H1 (cell line): Measurements from ENCODE around the gene FPR2. TPM values are rescaled to one million over a fixed set of nuclear protein-coding genes. Genes with fewer than 3 reads are reported as not detected.

Experiments used
- CTCF ChIA-PET: fragments of 300-600 bp; sonication (Branson Sonifier 250); formaldehyde crosslinking; loops from one replicate; lab custom pipeline; 2021; ENCODE audit not compliant: partially characterized antibody; lab: Charles Lee
- POLR2A ChIA-PET: fragments of 300-600 bp; sonication (Branson Sonifier 250); formaldehyde crosslinking; loops from one replicate; lab custom pipeline; 2021; ENCODE audit warnings: inconsistent platforms; ENCODE audit not compliant: partially characterized antibody; lab: Charles Lee
- DNase-seq, 2 experiments: peaks; one replicate each; pipeline versions ENCODE4 v3.0.0 to v3.0.0-alpha.2; 2010 to 2022; ENCODE audit warnings: low spot score in 2 of 2, low read depth in 1 of 2, mixed read lengths in 1 of 2
- FAIRE-seq: peaks from 2 replicates; lab custom pipeline; 2011; peaks lifted over from hg19 to GRCh38; lab: Jason Lieb, UNC
- H2AFZ ChIP-seq: 2 replicates; pipeline ENCODE4 v1.8.1; 2012; ENCODE audit warnings: low read length, inconsistent platforms
- H2AK5ac ChIP-seq: 2 replicates; pipeline ENCODE4 v1.6.1; 2013; ENCODE audit warnings: low read depth, low read length
- H2BK120ac ChIP-seq: replicated peaks from 2 replicates; pipeline ENCODE3; 2013; ENCODE audit warnings: low read depth, low read length, inconsistent platforms
- H2BK12ac ChIP-seq: 2 replicates; pipeline ENCODE4 v1.6.1; 2013; ENCODE audit warnings: low read depth, low read length
- H2BK15ac ChIP-seq: 2 replicates; pipeline ENCODE4 v1.6.1; 2013; ENCODE audit warnings: low read length
- H2BK20ac ChIP-seq: 2 replicates; pipeline ENCODE4 v1.6.1; 2013; ENCODE audit warnings: low read length
- H2BK5ac ChIP-seq: 2 replicates; pipeline ENCODE4 v1.6.1; 2013; ENCODE audit warnings: low read depth, low read length
- H3K14ac ChIP-seq: 2 replicates; pipeline ENCODE4 v1.6.1; 2013; ENCODE audit warnings: inconsistent platforms; ENCODE audit not compliant: insufficient read length
- H3K18ac ChIP-seq: 2 replicates; pipeline ENCODE4 v1.6.1; 2013; ENCODE audit warnings: low read length; ENCODE audit errors: extremely low read depth
- H3K23ac ChIP-seq: 2 replicates; pipeline ENCODE4 v1.6.1; 2013; ENCODE audit warnings: inconsistent platforms; ENCODE audit not compliant: insufficient read length
- H3K23me2 ChIP-seq: 2 replicates; pipeline ENCODE4 v1.6.1; 2013; ENCODE audit warnings: low read depth, low read length
- H3K27ac ChIP-seq: 2 replicates; pipeline ENCODE4 v1.6.1; 2011; ENCODE audit warnings: low read depth, low read length, inconsistent platforms
- H3K27me3 ChIP-seq, 4 experiments: replicated peaks in 1 of 4; 1 replicate in 1 of 4; 2 replicates in 3 of 4; pipeline versions ENCODE4 v1.6.1 to v1.8.1; 2011 to 2013; ENCODE audit warnings: low read length in 3 of 4, mild to moderate bottlenecking in 3 of 4, inconsistent platforms in 2 of 4, mixed read lengths in 2 of 4, moderate library complexity in 1 of 4; ENCODE audit not compliant: control insufficient read depth in 3 of 4, insufficient read depth in 3 of 4; ENCODE audit errors: extremely low read depth in 1 of 4
- H3K36me3 ChIP-seq, 4 experiments: 2 replicates each; pipeline versions ENCODE4 v1.6.1 to v1.8.1; 2011 to 2013; ENCODE audit warnings: mild to moderate bottlenecking in 4 of 4, low read length in 3 of 4, moderate library complexity in 2 of 4, control low read depth in 1 of 4, inconsistent platforms in 1 of 4; ENCODE audit not compliant: insufficient read depth in 4 of 4, control insufficient read depth in 2 of 4
- H3K4ac ChIP-seq: replicated peaks from 2 replicates; pipeline ENCODE3; 2013; ENCODE audit warnings: low read length, low read depth, mixed read lengths, inconsistent platforms; ENCODE audit not compliant: insufficient read length
- H3K4me1 ChIP-seq, 4 experiments: replicated peaks in 1 of 4; 1 replicate in 1 of 4; 2 replicates in 3 of 4; pipeline versions ENCODE4 v1.6.1 to v1.8.1; 2011 to 2013; ENCODE audit warnings: low read length in 3 of 4, inconsistent platforms in 2 of 4, mixed read lengths in 1 of 4; ENCODE audit not compliant: insufficient read depth in 4 of 4, control insufficient read depth in 3 of 4
- H3K4me2 ChIP-seq, 2 experiments: 2 replicates each; pipeline versions ENCODE4 v1.6.1 to v1.8.1; 2011 to 2013; ENCODE audit warnings: low read depth in 2 of 2, low read length in 2 of 2, control low read depth in 1 of 2, inconsistent platforms in 1 of 2, mild to moderate bottlenecking in 1 of 2; ENCODE audit not compliant: insufficient read depth in 1 of 2
- H3K4me3 ChIP-seq, 4 experiments: fragments of 200-600, 300-600 bp in 1 of 4; sonication (generic), shearing (Covaris generic), sonication (Bioruptor Twin) in 1 of 4; 2 replicates each; pipeline versions ENCODE4 v1.5.1 to v1.8.1; 2011 to 2016; ENCODE audit warnings: low read length in 4 of 4, low read depth in 3 of 4, control low read depth in 2 of 4, inconsistent platforms in 2 of 4, mild to moderate bottlenecking in 2 of 4, mixed read lengths in 1 of 4, moderate library complexity in 1 of 4; ENCODE audit not compliant: insufficient read depth in 2 of 4; ENCODE audit errors: extremely low read depth in 1 of 4
- H3K56ac ChIP-seq: replicated peaks from 2 replicates; pipeline ENCODE3; 2013; ENCODE audit warnings: low read depth, mild to moderate bottlenecking, mixed read lengths, low read length, inconsistent platforms; ENCODE audit not compliant: insufficient read length
- H3K79me1 ChIP-seq: 2 replicates; pipeline ENCODE4 v1.6.1; 2013; ENCODE audit warnings: low read depth, low read length, control low read depth
- H3K79me2 ChIP-seq, 2 experiments: 2 replicates each; pipeline versions ENCODE4 v1.6.1 to v1.8.1; 2012 to 2013; ENCODE audit warnings: low read length in 2 of 2, mild to moderate bottlenecking in 2 of 2, inconsistent platforms in 1 of 2; ENCODE audit not compliant: insufficient read depth in 2 of 2, control insufficient read depth in 1 of 2
- H3K9ac ChIP-seq, 4 experiments: replicated peaks in 1 of 4; 1 replicate in 1 of 4; 2 replicates in 3 of 4; pipeline versions ENCODE4 v1.6.1 to v1.8.1; 2011 to 2013; ENCODE audit warnings: low read depth in 3 of 4, low read length in 3 of 4, control low read depth in 2 of 4, mild to moderate bottlenecking in 2 of 4, moderate library complexity in 2 of 4, inconsistent platforms in 1 of 4; ENCODE audit errors: extremely low read depth in 1 of 4
- H3K9me3 ChIP-seq, 2 experiments: 2 replicates each; pipeline versions ENCODE4 v1.6.1 to v1.8.1; 2012 to 2013; ENCODE audit warnings: mild to moderate bottlenecking in 2 of 2, moderate library complexity in 2 of 2, control low read depth in 1 of 2, inconsistent platforms in 1 of 2, low read depth in 1 of 2, low read length in 1 of 2, mixed read lengths in 1 of 2; ENCODE audit not compliant: insufficient read depth in 2 of 2
- H4K20me1 ChIP-seq, 2 experiments: replicated peaks in 1 of 2; 2 replicates each; pipeline versions ENCODE3 to v1.8.1; 2011 to 2013; ENCODE audit warnings: inconsistent platforms in 2 of 2, low read length in 2 of 2, mild to moderate bottlenecking in 1 of 2; ENCODE audit not compliant: insufficient read depth in 2 of 2, control insufficient read depth in 1 of 2
- H4K5ac ChIP-seq: 2 replicates; pipeline ENCODE4 v1.6.1; 2013; ENCODE audit warnings: low read length, low read depth, mixed read lengths, inconsistent platforms; ENCODE audit not compliant: insufficient read length
- H4K8ac ChIP-seq: 2 replicates; pipeline ENCODE4 v1.8.0; 2013; ENCODE audit warnings: mild to moderate bottlenecking, moderate library complexity, low read length, inconsistent platforms; ENCODE audit not compliant: insufficient read depth; ENCODE audit errors: extremely low read depth
- H4K91ac ChIP-seq: replicated peaks from 2 replicates; pipeline ENCODE3; 2013; ENCODE audit warnings: low read length, mixed read lengths, inconsistent platforms; ENCODE audit not compliant: insufficient read length
- CBX8 ChIP-seq: fragments of 300-800, 300-1000 bp; sonication (generic); IDR thresholded peaks from 2 replicates; pipeline ENCODE4 v1.7.1; 2016; ENCODE audit warnings: low read depth, low read length, borderline replicate concordance
- KDM4A ChIP-seq: IDR thresholded peaks from one replicate; pipeline ENCODE4 v1.7.1; 2012; ENCODE audit warnings: low read depth, mild to moderate bottlenecking, moderate library complexity, low read length, inconsistent platforms; ENCODE audit not compliant: severe bottlenecking
- POLR2A ChIP-seq, 2 experiments: IDR thresholded peaks; 1 replicate in 1 of 2; 2 replicates in 1 of 2; pipeline ENCODE4 v1.6.1; 2011; ENCODE audit warnings: low read depth in 2 of 2, low read length in 2 of 2, mild to moderate bottlenecking in 2 of 2; ENCODE audit errors: control extremely low read depth in 1 of 2
- WGBS, 2 experiments: shearing (Covaris generic) in 1 of 2; methylation state at CpG; one replicate each; pipeline versions ENCODE4 v1.1.6 to v1.1.7; 2013 to 2015; ENCODE audit warnings: low lambda C conversion rate in 2 of 2, mixed read lengths in 2 of 2, inconsistent platforms in 1 of 2, low coverage in 1 of 2, missing lambda C conversion rate in 1 of 2; ENCODE audit not compliant: insufficient replicate concordance in 2 of 2, insufficient coverage in 1 of 2, insufficient read length in 1 of 2; ENCODE audit errors: extremely low coverage in 1 of 2, missing lambda C conversion rate in 1 of 2; 5-methylcytosine and 5-hydroxymethylcytosine counted together
- polyA plus RNA-seq, 7 experiments: library from polyadenylated mRNA; depleted of rRNA in 3 of 7; stranded (reverse) in 5 of 7; unstranded in 2 of 7; fragments of >200 nt in 5 of 7; fragments of 200-250 nt in 2 of 7; gene quantifications; 1 replicate in 5 of 7; 2 replicates in 1 of 7; 4 replicates in 1 of 7; pipeline versions ENCODE4 v1.2.1 to v1.2.3, GENCODE V29; 2011 to 2013; ENCODE audit warnings: missing spikeins in 2 of 7, mixed read lengths in 2 of 7
- total RNA-seq: library from RNA; stranded (reverse); fragmentation: NEBNext Ultra II Directional; extraction: Animal tissue kit (Norgen Biotek cat#: 25700); gene quantifications from 2 replicates; pipeline ENCODE4 v1.2.1, GENCODE V29; 2021

The FPR2 gene
- total and polyA plus RNA-seq, 2 of the 8 experiments (the other 6 are each of a cell fraction or from before 2014, with no cell fraction given), result 0.17 TPM; not detected in 1

DNA sequence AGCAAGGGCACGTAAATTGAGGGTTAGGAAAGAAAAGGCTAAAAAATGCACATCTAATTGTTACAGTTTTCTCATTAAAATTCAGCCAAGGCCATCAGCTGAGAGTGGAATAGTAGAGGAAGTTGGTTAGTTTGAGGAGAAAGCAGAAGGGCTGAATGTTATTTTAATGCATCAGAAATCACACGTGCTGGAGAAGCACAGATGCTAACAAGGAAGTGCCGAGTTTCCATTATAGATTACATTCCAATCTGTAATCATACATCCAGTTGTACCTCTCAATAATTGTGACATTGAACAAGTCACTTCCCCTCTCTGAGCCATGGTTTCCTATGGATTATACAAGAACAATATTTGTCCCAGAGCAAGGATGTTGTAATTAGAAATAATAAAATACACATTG lies 59.0 kb downstream of the FPR2 start:
- no peak overlapping the region for H2BK15ac ChIP-seq

More for the DNA sequence above, 59.0 kb downstream of the FPR2 start:
- H3K4me1 ChIP-seq, result no peaks in the 10 kb centered on the region
- H3K79me1 ChIP-seq, result no peaks in the 10 kb centered on the region
- no peak overlapping the region for H4K91ac ChIP-seq
- no peaks in the 10 kb centered on the region for H3K23me2 ChIP-seq
- H3K4ac ChIP-seq, result no peak overlapping the region
- H3K9ac ChIP-seq, result no peak overlapping the region
- H3K23ac ChIP-seq, result no peak overlapping the region
- DNase-seq (no peak), FAIRE-seq (no peak)
- H3K4me2 ChIP-seq, result no peak overlapping the region
- H2BK20ac ChIP-seq, result no peak overlapping the region
- POLR2A ChIA-PET, result interaction anchor here (0.8 kb wide), 1 partner anchor 12 kb away, joined by 3 read pairs; no protein-coding TSS in a partner anchor
- no peak overlapping the region for H2AFZ ChIP-seq
- TF ChIP-seq CBX8 (no peak), POLR2A (IDR thresholded peaks at IDR 0.05; ENCODE audit: control extremely low read depth in 1 of 2, low read depth in 2 of 2, low read length in 2 of 2) (no peak), KDM4A (no peak)
- no peaks in the 10 kb centered on the region for H4K20me1 ChIP-seq
- H3K27ac ChIP-seq, result no peak overlapping the region
- no peak overlapping the region for H4K8ac ChIP-seq
- no peak overlapping the region for H3K4me3 ChIP-seq
- no peak overlapping the region for H2BK5ac ChIP-seq
- H2AK5ac ChIP-seq, result no peak overlapping the region
- H3K27me3 ChIP-seq, result no peaks in the 10 kb centered on the region
- peaks cover 10 to 13% of the 10 kb centered on the region in 2 experiments; a peak in 2 of 4 replicates for H3K9me3 ChIP-seq
- H2BK120ac ChIP-seq, result no peak overlapping the region
- no peak overlapping the region for H4K5ac ChIP-seq
- H3K18ac ChIP-seq, result no peak overlapping the region
- H3K14ac ChIP-seq, result no peak overlapping the region
- WGBS, 2 experiments, result 78% methylated on average over 3 of the region's 3 CpGs; no CpG with 5 or more reads in 1 of the 2 experiments
- no peaks in the 10 kb centered on the region for H3K36me3 ChIP-seq
- H2BK12ac ChIP-seq, result no peak overlapping the region
- H3K79me2 ChIP-seq, result no peaks in the 10 kb centered on the region
- H3K56ac ChIP-seq, result no peak overlapping the region
- CTCF ChIA-PET, result interaction anchor here (0.6 kb wide), 1 partner anchor 1767 kb away, joined by 5 read pairs; no protein-coding TSS in a partner anchor

Other genes starting within 250 kb of the FPR2 start
- not detected in 2 replicates for gene SIGLEC6, start 229.5 kb upstream of the FPR2 start, total RNA-seq
- 0.05 TPM in 1 of 2 replicates, not detected in the other for gene SIGLEC6, start 229.5 kb upstream of the FPR2 start, polyA plus RNA-seq (2011; rRNA removed)
- 11.0 and 11.1 TPM in 2 replicates for gene ZNF175, start 189.9 kb upstream of the FPR2 start, total RNA-seq
- gene ZNF175, start 189.9 kb upstream of the FPR2 start, polyA plus RNA-seq (2011; rRNA removed), result 1.5 and 1.7 TPM in 2 replicates
- gene SIGLEC5, start 130.8 kb upstream of the FPR2 start, total RNA-seq, result not detected in 2 replicates
- not detected in 2 replicates for gene SIGLEC5, start 130.8 kb upstream of the FPR2 start, polyA plus RNA-seq (2011; rRNA removed)
- gene SIGLEC14, start 114.4 kb upstream of the FPR2 start, total RNA-seq, result not detected in 2 replicates
- gene SIGLEC14, start 114.4 kb upstream of the FPR2 start, polyA plus RNA-seq (2011; rRNA removed), result not detected in 2 replicates
- gene SPACA6, start 67.8 kb upstream of the FPR2 start, total RNA-seq, result 4.1 and 7.5 TPM in 2 replicates
- 7.1 and 9.7 TPM in 2 replicates for gene SPACA6, start 67.8 kb upstream of the FPR2 start, polyA plus RNA-seq (2011; rRNA removed)
- 0.19 TPM in 1 of 2 replicates, not detected in the other for gene HAS1, start 37.2 kb upstream of the FPR2 start, total RNA-seq
- gene HAS1, start 37.2 kb upstream of the FPR2 start, polyA plus RNA-seq (2011; rRNA removed), result 1.5 and 1.9 TPM in 2 replicates
- not detected in 2 replicates for gene FPR1, start 9.3 kb upstream of the FPR2 start, total RNA-seq
- 0.11 TPM in 1 of 2 replicates, not detected in the other for gene FPR1, start 9.3 kb upstream of the FPR2 start, polyA plus RNA-seq (2011; rRNA removed)
- gene FPR3, start 34.0 kb downstream of the FPR2 start, total RNA-seq, result not detected in 2 replicates
- not detected in 2 replicates for gene FPR3, start 34.0 kb downstream of the FPR2 start, polyA plus RNA-seq (2011; rRNA removed)
- 14.9 and 19.3 TPM in 2 replicates for gene ZNF577, start 126.8 kb downstream of the FPR2 start, total RNA-seq
- gene ZNF577, start 126.8 kb downstream of the FPR2 start, polyA plus RNA-seq (2011; rRNA removed), result 11.5 and 13.8 TPM in 2 replicates
- gene ZNF649, start 143.8 kb downstream of the FPR2 start, total RNA-seq, result 44.0 and 51.7 TPM in 2 replicates
- gene ZNF649, start 143.8 kb downstream of the FPR2 start, polyA plus RNA-seq (2011; rRNA removed), result 13.3 and 24.7 TPM in 2 replicates
- gene ZNF613, start 166.3 kb downstream of the FPR2 start, total RNA-seq, result 7.5 and 14.2 TPM in 2 replicates
- gene ZNF613, start 166.3 kb downstream of the FPR2 start, polyA plus RNA-seq (2011; rRNA removed), result 3.8 and 4.7 TPM in 2 replicates
- 5.3 and 6.2 TPM in 2 replicates for gene ZNF350, start 225.7 kb downstream of the FPR2 start, total RNA-seq
- gene ZNF350, start 225.7 kb downstream of the FPR2 start, polyA plus RNA-seq (2011; rRNA removed), result 1.7 and 1.8 TPM in 2 replicates
- gene ZNF615, start 247.0 kb downstream of the FPR2 start, total RNA-seq, result 7.5 and 9.6 TPM in 2 replicates
- 1.9 and 2.8 TPM in 2 replicates for gene ZNF615, start 247.0 kb downstream of the FPR2 start, polyA plus RNA-seq (2011; rRNA removed)